Dendritic cell treated with granulocyte-macrophage colony-stimulating factor and Interleukin-4, amounts not matched to agents 40 ng/mL and 50 ng/mL, for 4 days (primary cell): Measurements from ENCODE around the gene PCDH12.

Experiments
- H3K27ac Mint-ChIP-seq: one replicate; pipeline ENCODE4 v1.8.0; 2022; ENCODE audit warnings: mild to moderate bottlenecking, mixed read lengths
- H3K27me3 Mint-ChIP-seq: one replicate; pipeline ENCODE4 v1.8.0; 2022; ENCODE audit warnings: mild to moderate bottlenecking, mixed read lengths
- H3K36me3 Mint-ChIP-seq: one replicate; pipeline ENCODE4 v1.8.0; 2022; ENCODE audit warnings: low read depth, mixed read lengths
- H3K4me1 Mint-ChIP-seq: one replicate; pipeline ENCODE4 v1.8.0; 2022; ENCODE audit warnings: low read depth, mixed read lengths
- H3K4me3 Mint-ChIP-seq: one replicate; pipeline ENCODE4 v1.8.0; 2022; ENCODE audit warnings: mild to moderate bottlenecking, moderate library complexity, mixed read lengths
- H3K9me3 Mint-ChIP-seq: one replicate; pipeline ENCODE4 v1.8.0; 2022; ENCODE audit warnings: mixed read lengths
- intact Hi-C: fragments of 100-400 bp; cut with micrococcal nuclease; formaldehyde crosslinking; loops from one replicate; pipeline ENCODE4 v1.15.0; 2022

Gene PCDH12

GRCh38 chr5:141978389-141978788, 20.4 kb upstream of the PCDH12 start:
- peaks cover 93% of the 10 kb centered on the region for H3K36me3 Mint-ChIP-seq
- H3K4me3 Mint-ChIP-seq, result no peak overlapping the region
- H3K27ac Mint-ChIP-seq, result no peak overlapping the region
- H3K9me3 Mint-ChIP-seq, result no peaks in the 10 kb centered on the region
- intact Hi-C loops, result no loop called here
- peaks cover 19% of the 10 kb centered on the region for H3K4me1 Mint-ChIP-seq
- no peaks in the 10 kb centered on the region for H3K27me3 Mint-ChIP-seq

GRCh38 chr5:141976176-141976575, 18.2 kb upstream of the PCDH12 start:
- Mint-ChIP-seq H3K4me1 (peaks cover 24% of the 10 kb centered on the region), H3K9me3 (no peaks in the 10 kb centered on the region), H3K36me3 (peaks cover 93% of the 10 kb centered on the region), H3K27me3 (no peaks in the 10 kb centered on the region), H3K4me3 (no peak overlapping the region), H3K27ac (no peak overlapping the region)
- intact Hi-C loops, result no loop called here

GRCh38 chr5:141973871-141974595, 16.0 kb upstream of the PCDH12 start:
- intact Hi-C loops, result no loop called here
- Mint-ChIP-seq H3K27me3 (no peaks in the 10 kb centered on the region), H3K4me3 (no peak overlapping the region)

GRCh38 chr5:141969783-141970771, 12.1 kb upstream of the PCDH12 start:
- intact Hi-C loops, result loop anchor here (2.0 kb wide), 1 partner anchor 45 kb away; no protein-coding TSS in a partner anchor
- Mint-ChIP-seq H3K27ac (peak overlapping the region; percentile 98), H3K9me3 (no peaks in the 10 kb centered on the region), H3K4me1 (peaks cover 39% of the 10 kb centered on the region), H3K27me3 (no peaks in the 10 kb centered on the region), H3K36me3 (peaks cover 52% of the 10 kb centered on the region), H3K4me3 (peak overlapping the region; percentile 96)

More at GRCh38 chr5:141973871-141974595, 16.0 kb upstream of the PCDH12 start:
- H3K9me3 Mint-ChIP-seq, result no peaks in the 10 kb centered on the region
- H3K27ac Mint-ChIP-seq, result no peak overlapping the region
- H3K36me3 Mint-ChIP-seq, result peaks cover 81% of the 10 kb centered on the region
- H3K4me1 Mint-ChIP-seq, result peaks cover 38% of the 10 kb centered on the region

GRCh38 chr5:141968914-141969608, 11.1 kb upstream of the PCDH12 start, which contains the start of gene RNF14:
Gene RNF14 (plus strand): TSS chr5:141969105. CDS start chr5:141973589, 4,484 bp downstream.
- Mint-ChIP-seq H3K4me1 (peaks cover 31% of the 10 kb centered on the region), H3K9me3 (no peaks in the 10 kb centered on the region), H3K36me3 (peaks cover 42% of the 10 kb centered on the region), H3K27me3 (no peaks in the 10 kb centered on the region), H3K4me3 (peak within 1 kb of the TSS; percentile 96), H3K27ac (peak within 1 kb of the TSS; percentile 98)
- intact Hi-C loops, result loop anchor here (2.0 kb wide), 1 partner anchor 44 kb away; no protein-coding TSS in a partner anchor

GRCh38 chr5:141966963-141967333, 8.9 kb upstream of the PCDH12 start:
- Mint-ChIP-seq H3K4me1 (peaks cover 28% of the 10 kb centered on the region), H3K9me3 (no peaks in the 10 kb centered on the region), H3K36me3 (peaks cover 21% of the 10 kb centered on the region), H3K27ac (peak overlapping the region; percentile 9), H3K4me3 (no peak overlapping the region), H3K27me3 (no peaks in the 10 kb centered on the region)
- intact Hi-C loops, result no loop called here

GRCh38 chr5:141966275-141966962, 8.4 kb upstream of the PCDH12 start:
- intact Hi-C loops, result no loop called here
- no peak overlapping the region for H3K27ac Mint-ChIP-seq
- H3K4me3 Mint-ChIP-seq, result no peak overlapping the region
- H3K36me3 Mint-ChIP-seq, result peaks cover 15% of the 10 kb centered on the region
- peaks cover 25% of the 10 kb centered on the region for H3K4me1 Mint-ChIP-seq
- H3K27me3 Mint-ChIP-seq, result no peaks in the 10 kb centered on the region
- no peaks in the 10 kb centered on the region for H3K9me3 Mint-ChIP-seq

GRCh38 chr5:141965071-141965470, 7.1 kb upstream of the PCDH12 start:
- Mint-ChIP-seq H3K4me3 (no peak overlapping the region), H3K27me3 (no peaks in the 10 kb centered on the region), H3K27ac (no peak overlapping the region), H3K36me3 (peaks cover 11% of the 10 kb centered on the region), H3K4me1 (peaks cover 28% of the 10 kb centered on the region), H3K9me3 (no peaks in the 10 kb centered on the region)
- intact Hi-C loops, result no loop called here

GRCh38 chr5:141963701-141964100, 5.7 kb upstream of the PCDH12 start:
- intact Hi-C loops, result no loop called here
- H3K27me3 Mint-ChIP-seq, result no peaks in the 10 kb centered on the region
- H3K4me1 Mint-ChIP-seq, result peaks cover 34% of the 10 kb centered on the region
- peaks cover under 1% of the 10 kb centered on the region for H3K36me3 Mint-ChIP-seq
- no peak overlapping the region for H3K4me3 Mint-ChIP-seq
- H3K9me3 Mint-ChIP-seq, result no peaks in the 10 kb centered on the region
- H3K27ac Mint-ChIP-seq, result no peak overlapping the region

GRCh38 chr5:141961466-141961865, 3.5 kb upstream of the PCDH12 start:
- H3K4me3 Mint-ChIP-seq, result no peak overlapping the region
- no peaks in the 10 kb centered on the region for H3K9me3 Mint-ChIP-seq
- peaks cover 4% of the 10 kb centered on the region for H3K27me3 Mint-ChIP-seq
- no peaks in the 10 kb centered on the region for H3K36me3 Mint-ChIP-seq
- H3K27ac Mint-ChIP-seq, result no peak overlapping the region
- intact Hi-C loops, result loop anchor here (2.0 kb wide), 2 partner anchors 83 to 269 kb away; partner anchors contain the start of gene PCDH1
- peaks cover 41% of the 10 kb centered on the region for H3K4me1 Mint-ChIP-seq

GRCh38 chr5:141960449-141961323, 2.7 kb upstream of the PCDH12 start:
- H3K4me1 Mint-ChIP-seq, result peaks cover 41% of the 10 kb centered on the region
- no peaks in the 10 kb centered on the region for H3K36me3 Mint-ChIP-seq
- no peaks in the 10 kb centered on the region for H3K9me3 Mint-ChIP-seq
- peaks cover 6% of the 10 kb centered on the region for H3K27me3 Mint-ChIP-seq
- no peak overlapping the region for H3K4me3 Mint-ChIP-seq
- H3K27ac Mint-ChIP-seq, result no peak overlapping the region
- intact Hi-C loops, result loop anchor here (2.0 kb wide), 2 partner anchors 82 to 268 kb away; partner anchors contain the start of gene PCDH1

GRCh38 chr5:141960018-141960417, 2.0 kb upstream of the PCDH12 start:
- Mint-ChIP-seq H3K4me1 (peaks cover 46% of the 10 kb centered on the region), H3K9me3 (no peaks in the 10 kb centered on the region), H3K27ac (peak overlapping the region; percentile 5), H3K27me3 (peaks cover 6% of the 10 kb centered on the region), H3K36me3 (no peaks in the 10 kb centered on the region), H3K4me3 (no peak overlapping the region)
- intact Hi-C loops, result loop anchor here (2.0 kb wide), 2 partner anchors 81 to 267 kb away; partner anchors contain the start of gene PCDH1
